ENCODE results near the gene CCL2. TPM values are rescaled to one million over a fixed set of nuclear protein-coding genes. Genes with fewer than 3 reads are reported as not detected.

Gene CCL2
- total RNA-seq, 1 donor from 2014 or later: 22.3 TPM

- no peak for ATAC-seq
- intact Hi-C loops (cut with micrococcal nuclease): no loop called here
- no peak for DNase-seq
These were observed 48.5 kb downstream of the CCL2 start for GRCh38 chr17:34303606-34304005.

GRCh38 chr17:34305061-34305460, 50.0 kb downstream of the CCL2 start:
- ATAC-seq: no peak
- intact Hi-C loops (cut with micrococcal nuclease): no loop called here
- no peak for DNase-seq

GRCh38 chr17:34305606-34306005, 50.5 kb downstream of the CCL2 start:
- intact Hi-C loops (cut with micrococcal nuclease): loop anchor here (2.0 kb wide), 1 partner anchor 105 kb away; no protein-coding TSS in a partner anchor
- DNase-seq (no peak), ATAC-seq (no peak)

GRCh38 chr17:34306466-34306865, 51.4 kb downstream of the CCL2 start:
- intact Hi-C loops (cut with micrococcal nuclease): loop anchor here (2.0 kb wide), 1 partner anchor 106 kb away; no protein-coding TSS in a partner anchor
- peak; percentile 86 for ATAC-seq
- DNase-seq: no peak

Other genes with a start within 250 kb of the CCL2 start
- not detected for gene CCL7, start 14.9 kb downstream of the CCL2 start, total RNA-seq
- gene CCL11, start 30.5 kb downstream of the CCL2 start, total RNA-seq: 5.4 TPM
- 0.40 TPM for gene CCL8, start 64.2 kb downstream of the CCL2 start, total RNA-seq
- 0.82 TPM for gene CCL13, start 101.2 kb downstream of the CCL2 start, total RNA-seq
- gene CCL1, start 107.9 kb downstream of the CCL2 start, total RNA-seq: not detected

All from left ventricle myocardium superior (tissue), 1 donor.